NCI-H2029 treated with DMSO at 0.1 percent for 48 hours (cell line): ENCODE results near the gene TTLL11.

Experiments used
- DNase-seq: peaks from one replicate; lab custom pipeline; 2025; lab: John Stamatoyannopoulos, UW

Gene TTLL11, protein sequence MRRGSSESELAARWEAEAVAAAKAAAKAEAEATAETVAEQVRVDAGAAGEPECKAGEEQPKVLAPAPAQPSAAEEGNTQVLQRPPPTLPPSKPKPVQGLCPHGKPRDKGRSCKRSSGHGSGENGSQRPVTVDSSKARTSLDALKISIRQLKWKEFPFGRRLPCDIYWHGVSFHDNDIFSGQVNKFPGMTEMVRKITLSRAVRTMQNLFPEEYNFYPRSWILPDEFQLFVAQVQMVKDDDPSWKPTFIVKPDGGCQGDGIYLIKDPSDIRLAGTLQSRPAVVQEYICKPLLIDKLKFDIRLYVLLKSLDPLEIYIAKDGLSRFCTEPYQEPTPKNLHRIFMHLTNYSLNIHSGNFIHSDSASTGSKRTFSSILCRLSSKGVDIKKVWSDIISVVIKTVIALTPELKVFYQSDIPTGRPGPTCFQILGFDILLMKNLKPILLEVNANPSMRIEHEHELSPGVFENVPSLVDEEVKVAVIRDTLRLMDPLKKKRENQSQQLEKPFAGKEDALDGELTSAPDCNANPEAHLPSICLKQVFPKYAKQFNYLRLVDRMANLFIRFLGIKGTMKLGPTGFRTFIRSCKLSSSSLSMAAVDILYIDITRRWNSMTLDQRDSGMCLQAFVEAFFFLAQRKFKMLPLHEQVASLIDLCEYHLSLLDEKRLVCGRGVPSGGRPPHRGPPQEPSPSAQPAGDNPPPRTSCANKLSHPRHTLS

DNA sequence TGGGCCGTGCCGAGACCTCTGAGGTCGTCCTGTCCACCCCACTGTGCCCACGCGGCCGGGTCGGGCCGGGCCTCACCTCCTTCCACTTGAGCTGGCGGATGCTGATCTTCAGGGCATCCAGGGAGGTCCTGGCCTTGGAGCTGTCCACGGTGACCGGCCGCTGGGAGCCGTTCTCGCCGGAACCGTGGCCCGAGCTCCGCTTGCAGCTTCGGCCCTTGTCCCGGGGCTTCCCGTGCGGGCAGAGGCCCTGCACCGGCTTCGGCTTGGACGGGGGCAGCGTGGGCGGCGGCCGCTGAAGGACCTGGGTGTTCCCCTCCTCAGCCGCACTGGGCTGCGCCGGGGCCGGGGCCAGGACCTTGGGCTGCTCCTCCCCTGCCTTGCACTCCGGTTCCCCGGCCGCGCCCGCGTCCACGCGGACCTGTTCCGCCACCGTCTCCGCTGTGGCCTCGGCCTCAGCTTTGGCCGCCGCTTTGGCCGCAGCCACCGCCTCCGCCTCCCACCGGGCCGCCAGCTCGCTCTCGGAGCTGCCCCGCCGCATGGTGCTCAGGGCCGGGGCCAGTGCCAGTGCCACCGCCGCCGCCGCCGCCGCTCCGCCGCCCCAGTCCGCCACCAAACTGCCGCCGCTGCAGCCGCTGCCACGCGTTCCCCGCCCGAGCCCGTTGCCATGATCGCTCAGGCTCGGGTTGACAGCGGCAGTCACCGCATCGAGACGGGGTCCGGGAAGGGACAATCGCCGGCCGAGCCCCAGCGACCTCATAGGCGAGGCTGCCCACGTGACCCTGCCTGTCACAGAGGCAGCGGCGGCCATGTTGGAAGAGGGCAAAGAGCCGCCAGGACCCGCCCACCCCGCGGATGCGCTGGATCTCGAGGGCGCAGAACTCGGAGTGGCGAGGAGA, at the start of gene TTLL11:
Gene TTLL11 (minus strand): TSS at position 698 of the 896 bp plus-strand sequence. CDS start 160 bp downstream, at position 538.
- DNase-seq: peak; percentile 90

DNA sequence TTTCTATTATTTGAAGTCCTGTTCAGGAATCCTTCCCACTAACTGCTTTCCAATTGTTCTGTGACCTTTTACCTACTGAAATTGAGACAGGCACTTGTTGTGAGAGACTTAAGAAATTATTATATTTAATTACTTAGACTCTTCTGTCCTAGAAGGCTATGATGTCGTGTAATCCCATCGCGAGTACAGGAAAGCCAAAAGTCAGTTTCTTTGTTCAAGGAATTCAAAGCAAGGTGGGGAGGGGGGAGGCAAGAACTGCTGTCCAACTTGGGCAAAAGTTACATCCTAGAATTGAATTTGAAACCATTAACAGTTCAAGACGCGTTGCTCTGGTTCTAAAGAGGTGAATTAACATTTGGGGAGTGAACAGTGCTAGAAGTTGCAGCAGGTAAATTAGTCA, 48.6 kb upstream of the TTLL11 start:
- no peak for DNase-seq

DNA sequence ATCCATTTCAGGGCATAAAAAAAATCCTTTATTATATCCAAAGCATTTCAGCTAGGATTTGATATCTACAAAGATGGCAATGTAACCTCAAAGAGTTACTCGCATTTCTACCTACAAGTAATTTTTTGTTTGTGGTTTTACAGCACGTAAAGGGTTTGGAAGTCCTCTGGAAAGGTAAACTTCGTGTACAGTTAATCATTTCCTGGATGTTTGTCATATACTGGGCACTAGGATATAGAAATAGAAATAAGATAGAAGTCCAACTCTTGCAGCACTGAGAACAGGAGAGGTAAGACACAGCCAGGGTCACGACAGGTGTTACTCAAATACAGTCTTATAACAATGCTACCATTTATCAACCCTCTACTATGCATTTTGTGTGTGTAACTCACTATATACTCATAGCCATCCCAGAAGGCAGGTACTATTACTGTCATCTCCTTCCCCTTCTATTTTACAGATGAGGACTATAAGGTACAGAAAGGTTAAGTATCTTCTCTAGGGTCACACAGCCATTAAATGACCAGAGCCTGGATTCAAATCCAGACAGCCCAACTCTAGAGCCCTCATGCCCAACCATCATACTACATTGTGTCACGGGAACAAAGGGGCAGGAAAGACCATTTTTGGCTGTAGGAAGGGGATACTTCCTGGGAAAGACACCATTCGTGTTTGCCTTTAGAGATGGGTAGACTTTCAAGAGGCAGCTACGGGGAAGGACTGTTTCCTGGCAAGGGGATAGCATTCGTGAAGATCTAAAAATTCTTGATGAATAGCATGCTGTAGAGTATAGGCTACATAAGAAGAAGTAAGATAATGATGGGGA, 47.5 kb upstream of the TTLL11 start:
- no peak for DNase-seq

DNA sequence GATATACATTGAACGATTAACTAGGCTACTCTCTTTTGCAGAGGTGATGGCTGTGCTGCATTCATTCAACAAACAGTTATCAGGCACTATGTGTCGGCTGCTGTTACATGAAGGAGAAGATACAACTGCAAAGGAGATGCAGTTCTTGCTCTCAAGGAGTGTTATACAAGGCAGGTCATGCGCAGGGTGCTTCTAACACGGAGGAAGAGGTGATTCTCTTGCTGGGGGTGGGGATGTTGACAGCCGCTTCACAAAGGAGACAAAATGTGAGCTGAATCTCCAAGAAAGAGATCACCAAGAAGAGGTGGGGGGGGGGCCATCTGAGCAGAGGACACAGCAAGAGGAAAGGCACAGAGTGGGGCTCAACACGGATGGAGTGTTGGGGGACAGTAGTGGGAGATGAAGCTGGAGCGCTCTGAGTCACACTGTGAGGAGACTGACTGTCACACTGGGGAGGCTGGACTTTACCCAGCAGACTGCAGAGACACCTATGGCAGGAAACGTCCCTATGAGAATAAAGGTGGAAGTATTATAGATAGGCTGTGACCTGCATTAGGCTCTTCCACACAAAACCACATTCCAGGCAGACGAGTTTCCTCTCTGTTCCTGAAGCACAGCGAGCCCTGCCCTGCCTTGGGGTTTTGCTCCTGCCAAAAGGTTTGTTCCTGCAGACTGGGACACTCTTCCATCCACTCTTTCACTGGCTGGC, 45.6 kb upstream of the TTLL11 start:
- no peak for DNase-seq

DNA sequence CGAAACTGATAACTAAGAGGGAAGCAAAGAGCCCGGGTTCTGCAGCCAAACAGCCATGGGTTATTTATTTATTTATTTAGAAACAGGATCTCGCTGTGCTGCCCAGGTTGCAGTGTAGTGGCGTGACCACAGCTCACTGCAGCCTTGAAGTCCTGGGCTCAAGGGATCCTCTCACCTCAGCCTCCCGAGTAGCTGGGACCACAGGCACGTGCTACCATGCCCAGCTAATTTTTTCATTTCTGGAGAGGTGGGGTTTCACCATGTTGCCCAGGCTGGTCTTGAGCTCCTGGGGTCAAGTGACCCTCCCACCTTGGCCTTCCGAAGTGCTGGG, 42.4 kb upstream of the TTLL11 start:
- DNase-seq: no peak

DNA sequence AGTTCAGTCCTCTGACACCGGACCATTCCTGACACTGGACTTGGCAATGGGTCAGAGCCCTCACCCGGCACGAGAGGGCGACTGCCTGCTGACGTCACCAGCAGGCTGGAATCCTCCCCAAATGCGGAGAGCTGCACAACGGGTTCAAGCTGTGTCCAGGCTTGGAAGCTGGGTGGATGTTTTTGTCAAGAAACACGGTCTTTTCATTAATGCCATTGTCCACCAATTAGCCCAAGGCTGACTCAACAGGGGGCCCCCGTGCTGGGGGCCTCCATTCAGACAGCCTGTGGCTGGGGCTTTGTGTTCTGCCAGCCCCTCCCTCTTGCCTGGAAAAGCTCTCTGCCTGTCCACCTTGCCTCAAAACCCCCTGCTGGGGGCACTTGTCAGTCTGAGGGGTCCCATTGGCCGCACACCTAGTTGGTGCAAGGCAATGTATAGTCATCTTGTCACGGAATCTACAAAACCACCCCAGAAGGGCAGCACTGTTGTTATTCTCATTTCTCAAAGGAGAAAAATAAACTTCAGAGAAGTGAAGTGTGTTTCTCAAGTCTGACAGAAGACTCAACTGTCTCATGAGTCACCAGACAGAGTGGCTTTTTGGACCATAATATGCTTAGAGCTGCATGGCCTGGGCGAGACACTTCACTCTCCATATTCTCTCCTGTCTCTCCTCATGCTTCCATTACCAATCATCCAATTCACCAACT, 41.9 kb upstream of the TTLL11 start:
- DNase-seq: no peak

DNA sequence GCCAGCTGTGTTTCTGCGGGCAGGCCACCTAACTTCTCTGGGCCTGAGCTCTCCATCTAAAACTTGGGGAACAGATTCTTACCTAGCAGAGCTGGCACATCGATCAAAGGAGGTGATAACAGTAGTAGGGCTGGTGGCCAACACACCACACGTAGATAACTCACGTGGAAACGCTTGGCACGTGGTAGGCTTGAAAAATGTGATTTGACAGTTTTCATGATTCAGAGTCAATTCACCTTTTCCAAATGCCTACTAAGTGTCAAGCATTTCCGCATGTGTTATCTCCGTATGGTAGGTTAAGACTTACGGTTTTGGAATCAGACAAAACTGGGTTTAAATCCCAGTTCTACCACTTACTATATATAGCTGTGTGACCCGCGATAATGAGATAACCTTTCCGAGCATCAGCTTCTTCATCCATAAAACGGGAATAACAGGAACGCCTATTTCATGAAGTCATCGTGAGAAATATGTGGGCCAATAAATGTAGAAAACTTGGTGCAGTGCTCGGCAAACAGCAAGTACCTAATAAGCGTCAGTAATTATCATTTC, 41.0 kb upstream of the TTLL11 start:
- DNase-seq: no peak

DNA sequence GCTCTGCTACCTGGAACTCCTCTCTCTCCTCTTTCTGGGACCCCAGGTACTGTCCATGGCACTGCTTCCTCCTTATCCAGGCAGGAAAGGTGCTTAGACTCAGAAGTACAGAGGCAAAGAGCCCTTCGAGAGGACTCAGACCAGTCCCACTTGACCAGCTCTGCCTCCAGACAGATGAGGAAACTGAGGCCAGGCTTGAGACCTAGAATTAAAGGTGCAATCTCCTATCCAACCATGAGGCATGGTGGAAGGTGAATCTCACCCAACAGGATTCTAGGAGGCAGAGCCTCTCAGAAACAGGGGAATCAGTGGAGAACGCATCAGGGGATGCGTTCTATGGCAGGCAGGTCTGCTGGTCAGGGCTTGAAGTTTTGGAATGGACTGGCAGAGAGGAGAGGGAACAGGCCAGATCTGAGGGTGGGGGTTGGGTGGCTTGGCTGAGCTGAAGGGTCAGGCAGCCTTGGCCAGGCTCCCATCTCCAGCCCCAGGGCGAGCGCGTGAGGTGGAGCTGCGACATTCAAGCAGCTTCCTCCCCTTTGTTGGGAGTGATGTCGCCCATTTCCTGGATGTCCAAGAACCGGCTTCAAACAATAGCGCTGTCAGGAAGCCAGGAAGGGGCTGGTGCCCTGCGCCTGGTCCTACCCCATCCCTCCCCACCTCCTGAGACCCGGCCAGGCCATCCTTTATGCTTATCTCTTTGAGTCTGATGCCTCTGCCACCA, 40.3 kb upstream of the TTLL11 start:
- peak; percentile 24 for DNase-seq

DNA sequence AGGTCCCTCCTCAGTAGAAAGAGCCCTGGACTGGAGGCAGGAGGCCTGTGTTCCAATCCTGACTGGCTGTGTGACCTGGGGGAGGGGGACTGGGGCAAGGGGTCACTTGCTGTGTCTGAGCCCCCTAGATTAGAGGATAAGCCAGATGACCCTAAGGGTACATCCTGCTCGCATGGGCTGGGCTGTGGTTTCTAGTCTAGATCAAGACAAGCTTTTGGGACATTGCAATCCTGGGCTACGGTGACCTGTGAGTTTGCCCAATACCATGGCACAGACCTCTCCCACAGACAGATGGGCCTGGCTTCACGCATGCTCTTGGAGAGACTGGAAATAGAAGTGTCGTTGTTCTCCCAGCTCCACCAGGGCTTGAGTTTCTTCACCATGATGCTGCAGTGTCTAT, 39.4 kb upstream of the TTLL11 start:
- no peak for DNase-seq

DNA sequence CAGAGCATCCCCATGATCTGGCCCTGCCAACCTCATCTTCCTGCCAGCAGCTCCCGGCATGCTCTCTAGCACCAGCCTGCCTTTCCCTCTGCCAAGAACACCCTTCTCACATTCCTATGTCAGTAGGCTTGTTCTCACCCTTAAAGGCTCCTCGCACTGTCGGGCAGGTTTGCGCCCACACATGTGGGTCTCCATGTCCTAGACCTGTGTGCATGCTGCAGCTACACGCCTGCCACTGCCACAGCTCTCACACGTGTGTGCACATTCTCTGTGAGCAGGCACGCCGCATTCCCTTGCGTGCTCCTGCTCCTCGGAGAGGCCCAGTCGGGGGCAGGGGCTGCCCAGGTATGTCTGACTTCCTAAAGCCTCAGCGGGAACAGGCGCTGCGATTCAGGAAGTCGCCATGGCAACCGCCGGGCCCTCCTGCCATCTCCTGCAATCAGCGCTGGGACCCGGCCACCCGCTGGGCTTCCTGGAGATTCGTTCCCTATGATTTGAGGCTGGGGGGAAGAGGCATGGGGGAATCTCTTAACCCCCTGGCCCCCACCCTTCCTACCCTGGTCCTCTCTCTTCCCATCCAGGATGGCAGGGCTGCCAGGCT, 38.4 kb upstream of the TTLL11 start:
- no peak for DNase-seq

DNA sequence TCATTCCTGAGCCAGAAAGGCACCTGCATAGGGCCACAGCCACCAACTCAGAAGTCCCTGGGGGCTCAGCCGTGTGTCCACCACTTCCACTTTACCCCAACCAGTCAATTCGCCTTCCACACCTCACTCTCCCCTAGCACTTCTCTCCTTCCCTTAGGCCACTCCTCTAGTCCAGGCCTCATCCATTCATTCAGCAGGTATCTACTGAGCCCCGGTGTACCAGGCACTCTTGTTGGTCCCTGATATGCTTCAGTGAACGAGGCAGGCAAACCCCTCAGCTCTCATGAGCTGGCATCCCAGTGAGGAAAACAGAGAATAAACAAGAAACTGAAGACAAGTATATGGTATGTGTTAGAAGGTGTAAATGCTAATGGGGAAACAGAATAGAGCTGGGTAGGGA, 37.7 kb upstream of the TTLL11 start:
- DNase-seq: no peak

DNA sequence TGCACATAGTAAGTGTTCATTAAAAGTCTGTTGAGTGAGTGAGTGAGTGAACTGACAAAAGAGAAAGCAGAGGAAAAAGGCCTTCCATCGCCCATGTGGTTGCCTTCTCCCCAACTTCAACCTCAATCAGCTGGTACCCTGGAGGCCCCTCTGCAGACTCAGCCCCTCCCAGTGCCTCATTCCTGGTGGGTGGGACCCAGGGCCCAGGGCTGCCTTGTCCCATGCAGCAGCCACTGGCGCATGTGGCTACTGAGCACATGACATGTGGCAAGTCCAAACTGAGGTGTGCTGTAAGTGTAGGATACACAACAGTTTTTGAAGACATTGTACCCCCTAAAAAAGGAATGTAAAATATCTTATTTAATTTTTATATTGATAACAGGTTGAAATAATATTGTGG, 36.9 kb upstream of the TTLL11 start:
- DNase-seq: no peak

DNA sequence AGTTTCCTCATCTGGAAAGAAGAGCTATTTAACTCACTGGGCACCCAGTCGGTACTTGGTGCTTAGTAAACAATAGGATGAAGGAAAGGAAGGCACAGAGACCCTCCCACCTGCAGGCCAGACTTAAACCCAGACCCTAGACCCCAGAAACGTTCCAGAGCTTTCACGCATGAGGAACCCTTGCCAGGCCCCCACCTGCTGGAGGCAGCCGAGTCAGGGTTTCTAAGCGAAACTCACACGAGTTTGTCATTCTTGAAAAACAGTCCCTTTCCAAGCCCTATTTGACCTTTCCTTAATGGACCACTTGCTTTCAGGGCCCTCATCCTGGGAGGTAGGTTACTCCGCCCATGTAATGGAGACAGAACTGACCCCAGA, 35.8 kb upstream of the TTLL11 start:
- no peak for DNase-seq

DNA sequence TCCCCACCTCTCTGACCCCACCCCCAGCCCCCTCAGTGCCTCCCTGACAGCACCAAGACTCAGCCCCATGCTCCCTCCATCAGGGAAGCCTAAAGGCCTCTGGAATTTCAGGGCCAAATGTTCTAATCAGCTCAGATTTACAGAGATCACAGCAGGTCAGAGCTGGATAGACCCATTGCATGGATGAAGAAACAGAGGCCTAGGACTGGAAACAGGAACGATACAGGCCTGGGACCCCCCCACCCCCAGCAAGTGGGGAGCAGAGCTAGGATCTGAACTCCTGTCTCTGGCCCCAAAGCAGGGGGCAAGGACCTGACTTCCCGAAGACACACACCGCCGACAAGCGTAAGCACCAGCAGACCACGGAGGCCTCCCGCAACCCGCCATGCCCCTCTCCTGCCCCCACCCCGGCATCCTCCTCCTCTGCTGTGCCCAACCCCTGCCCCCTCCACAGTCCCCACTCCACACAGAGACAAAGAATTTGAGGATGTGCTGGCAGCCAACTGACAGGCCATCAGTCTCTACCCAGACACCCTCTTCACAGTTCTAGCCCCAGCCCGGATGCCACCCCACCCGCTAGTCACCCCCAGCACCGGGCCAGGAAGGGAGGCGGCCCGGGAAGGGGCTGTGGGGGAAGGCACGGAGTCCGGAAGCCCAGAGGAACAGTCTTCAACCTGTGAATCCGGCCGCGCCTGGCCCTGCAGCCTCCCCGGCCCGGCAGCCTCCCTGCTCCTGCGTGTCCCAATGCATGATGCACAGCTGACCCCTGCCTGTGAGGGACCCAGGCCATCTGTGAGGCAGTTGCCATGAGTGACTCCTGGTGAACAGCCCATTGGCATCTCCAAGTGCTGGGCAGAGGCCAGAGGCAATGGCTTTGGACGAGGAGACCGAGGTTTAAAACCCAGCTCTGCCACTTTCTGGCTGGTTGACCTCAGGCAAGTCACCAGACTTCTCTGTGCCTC, 35.2 kb upstream of the TTLL11 start:
- DNase-seq: no peak

DNA sequence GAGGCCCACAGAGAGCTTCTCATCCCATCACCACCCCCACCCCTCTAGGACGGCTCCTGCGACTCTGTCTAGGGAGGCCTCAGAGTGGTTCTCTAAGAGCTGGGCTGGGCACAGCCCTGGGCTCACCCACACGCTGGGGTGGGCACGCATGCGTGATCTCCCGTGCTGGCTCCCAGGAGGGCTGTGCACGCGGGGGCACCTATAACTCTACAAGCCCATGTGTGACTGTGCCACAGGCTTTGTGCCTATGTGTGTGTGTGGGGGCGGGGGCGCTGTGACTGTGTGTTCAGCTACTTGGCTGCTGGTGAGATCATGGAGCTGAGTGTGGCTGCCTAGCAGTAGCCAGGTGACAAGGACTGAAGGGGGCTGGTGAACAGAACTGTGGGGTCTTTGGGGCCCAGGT, 34.3 kb upstream of the TTLL11 start:
- no peak for DNase-seq

DNA sequence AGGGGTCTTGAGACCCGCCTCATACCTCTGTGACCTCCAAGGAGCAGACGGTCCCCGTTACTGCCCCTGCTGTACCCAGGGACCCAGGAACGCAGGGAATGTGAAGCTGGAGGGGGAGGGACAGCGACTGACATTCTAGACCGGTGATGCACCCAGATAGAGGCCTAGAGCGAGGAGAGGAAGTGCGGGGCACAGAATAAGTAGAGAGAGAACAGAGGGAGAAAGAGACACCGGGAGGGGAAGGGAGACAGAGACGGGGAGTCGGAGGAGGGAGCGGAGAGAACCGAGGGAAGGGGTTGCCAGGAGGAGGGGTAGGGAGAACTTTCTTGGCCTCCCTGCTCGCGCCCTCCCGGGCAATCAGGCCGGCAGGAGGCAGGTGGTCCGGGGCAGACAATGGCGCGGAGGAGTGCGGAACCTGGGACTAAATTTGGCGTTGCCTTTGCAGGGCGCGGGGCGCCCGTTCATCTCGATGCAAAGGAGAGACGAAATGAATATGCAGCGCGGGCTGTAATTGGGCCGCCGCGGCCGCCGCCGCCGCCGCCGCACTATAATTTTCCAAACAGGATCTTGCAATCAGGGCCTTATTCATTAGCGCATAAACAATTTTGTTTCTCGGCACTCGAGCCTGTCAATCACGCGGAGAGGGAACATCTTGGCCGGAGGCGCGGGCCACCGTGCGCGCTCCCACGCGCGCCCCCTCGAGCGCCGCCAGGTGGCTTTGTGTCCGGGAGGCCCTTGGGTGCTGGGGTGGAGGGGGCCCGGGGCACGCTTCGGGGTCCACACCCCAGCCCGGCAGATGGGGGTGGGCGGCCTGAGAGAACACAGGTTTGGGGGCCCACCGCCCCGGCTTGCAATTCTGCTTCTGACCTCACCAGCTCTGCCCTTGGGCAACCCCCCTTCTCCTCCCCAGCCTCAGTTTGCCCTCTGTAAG, 33.5 kb upstream of the TTLL11 start:
- no peak for DNase-seq
